Measurements from ENCODE around the gene TPMT.
"Not testable (repeated sequence)": the region's sequence is repeated elsewhere in the genome, so short reads cannot be mapped to it uniquely, and the experiment has no call there.

Gene TPMT

DNA sequence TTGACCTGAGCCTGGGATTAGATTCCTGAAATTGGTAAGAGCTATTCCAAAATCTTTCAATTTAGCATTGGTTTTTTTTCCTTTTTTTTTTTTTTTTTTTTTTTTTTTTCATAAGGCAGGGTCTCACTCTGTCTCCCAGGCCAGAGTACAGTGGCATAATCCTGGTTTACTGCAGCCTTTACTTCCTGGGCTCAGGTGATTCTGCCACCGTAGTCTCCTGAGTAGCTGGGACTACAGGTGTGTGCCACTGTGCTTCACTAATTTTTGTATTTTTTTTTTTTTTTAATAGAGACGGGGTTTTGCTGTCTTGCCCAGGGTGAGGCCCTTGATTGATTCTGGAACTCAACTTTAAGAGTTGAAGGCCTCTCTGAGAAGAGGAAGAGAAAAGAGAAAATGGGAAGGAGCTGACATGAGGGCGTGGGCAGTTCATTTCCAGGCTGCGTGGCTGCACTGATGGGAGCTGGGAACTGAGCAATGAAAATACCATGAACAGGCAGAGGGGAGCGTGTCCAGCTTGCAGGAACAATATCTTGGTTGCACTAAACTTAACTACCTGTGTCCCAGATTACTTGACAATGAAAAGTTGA, 25.0 kb upstream of the TPMT start:
- Histone ChIP-seq H3K27ac (ENCODE audit: low read length) (no peak overlapping the region), H3K4me1 (ENCODE audit: insufficient read depth, low read length) (no peaks in the 10 kb centered on the region), H2AFZ (ENCODE audit: low read depth, low read length) (no peak overlapping the region), H3K79me2 (ENCODE audit: insufficient read depth, low read length) (no peaks in the 10 kb centered on the region), H3K36me3 (ENCODE audit: insufficient read depth, low read length) (no peaks in the 10 kb centered on the region), H3K9me3 (ENCODE audit: insufficient read depth, low read length, severe bottlenecking) (no peaks in the 10 kb centered on the region), H3K9ac (ENCODE audit: low read depth, low read length) (no peak overlapping the region), H3K4me2 (ENCODE audit: insufficient read depth, low read length) (no peak overlapping the region), H3K4me3 (ENCODE audit: low read depth in 1 of 2, low read length in 2 of 2) (no peak overlapping the region), H4K20me1 (ENCODE audit: insufficient read depth, low read length) (no peaks in the 10 kb centered on the region), H3K27me3 (ENCODE audit: insufficient read depth, low read length, poor library complexity) (no peaks in the 10 kb centered on the region)
- DNase-seq (no peak), ATAC-seq (ENCODE audit: insufficient read depth, low read depth) (no peak)
- no peak for TF ChIP-seq EZH2 (IDR thresholded peaks at IDR 0.05; ENCODE audit: borderline replicate concordance, low read depth, low read length, severe bottlenecking)
- TF ChIP-seq, protein P1, sequence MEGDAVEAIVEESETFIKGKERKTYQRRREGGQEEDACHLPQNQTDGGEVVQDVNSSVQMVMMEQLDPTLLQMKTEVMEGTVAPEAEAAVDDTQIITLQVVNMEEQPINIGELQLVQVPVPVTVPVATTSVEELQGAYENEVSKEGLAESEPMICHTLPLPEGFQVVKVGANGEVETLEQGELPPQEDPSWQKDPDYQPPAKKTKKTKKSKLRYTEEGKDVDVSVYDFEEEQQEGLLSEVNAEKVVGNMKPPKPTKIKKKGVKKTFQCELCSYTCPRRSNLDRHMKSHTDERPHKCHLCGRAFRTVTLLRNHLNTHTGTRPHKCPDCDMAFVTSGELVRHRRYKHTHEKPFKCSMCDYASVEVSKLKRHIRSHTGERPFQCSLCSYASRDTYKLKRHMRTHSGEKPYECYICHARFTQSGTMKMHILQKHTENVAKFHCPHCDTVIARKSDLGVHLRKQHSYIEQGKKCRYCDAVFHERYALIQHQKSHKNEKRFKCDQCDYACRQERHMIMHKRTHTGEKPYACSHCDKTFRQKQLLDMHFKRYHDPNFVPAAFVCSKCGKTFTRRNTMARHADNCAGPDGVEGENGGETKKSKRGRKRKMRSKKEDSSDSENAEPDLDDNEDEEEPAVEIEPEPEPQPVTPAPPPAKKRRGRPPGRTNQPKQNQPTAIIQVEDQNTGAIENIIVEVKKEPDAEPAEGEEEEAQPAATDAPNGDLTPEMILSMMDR (IDR thresholded peaks at IDR 0.05; ENCODE audit: borderline replicate concordance, extremely low read depth, low read length, poor library complexity, severe bottlenecking) = no peak

DNA sequence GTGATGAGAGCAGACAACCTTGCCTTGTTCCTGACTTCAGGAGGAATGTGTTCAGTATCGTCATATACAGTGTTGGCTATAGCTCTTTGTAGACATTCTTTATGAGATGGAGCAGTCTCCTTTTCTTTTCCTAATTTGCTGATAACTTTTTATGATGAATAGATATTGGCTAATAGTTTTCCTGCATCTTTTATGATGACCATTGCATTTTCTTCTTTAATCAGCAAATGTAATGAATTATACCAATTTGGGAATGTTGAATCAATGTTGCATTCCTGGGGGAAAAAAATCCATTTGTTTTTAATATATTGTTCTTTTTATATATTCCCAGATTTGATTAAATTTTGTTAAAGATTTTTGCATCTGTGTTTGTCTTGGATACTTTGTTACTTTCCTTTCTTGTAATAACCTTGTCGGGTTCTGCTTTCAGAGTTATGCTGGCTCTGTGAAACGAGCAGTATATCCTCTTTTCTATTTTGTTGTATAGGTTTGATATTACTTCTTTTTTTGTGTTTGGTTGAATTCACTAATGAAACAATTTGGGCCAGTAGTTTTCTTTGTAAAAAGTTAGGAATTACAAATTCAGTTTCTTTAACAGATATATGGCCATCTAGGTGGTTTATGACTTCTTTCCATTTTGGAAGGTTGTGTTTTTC, 24.2 kb upstream of the TPMT start:
- Histone ChIP-seq H2AFZ (ENCODE audit: low read depth, low read length) (no peak overlapping the region), H3K27ac (ENCODE audit: low read length) (no peak overlapping the region), H3K79me2 (ENCODE audit: insufficient read depth, low read length) (no peaks in the 10 kb centered on the region), H3K27me3 (ENCODE audit: insufficient read depth, low read length, poor library complexity) (no peaks in the 10 kb centered on the region), H3K9ac (ENCODE audit: low read depth, low read length) (no peak overlapping the region), H3K36me3 (ENCODE audit: insufficient read depth, low read length) (peaks cover 5% of the 10 kb centered on the region; the same call in 1 of the 2 replicates), H3K4me3 (ENCODE audit: low read depth in 1 of 2, low read length in 2 of 2) (no peak overlapping the region), H4K20me1 (ENCODE audit: insufficient read depth, low read length) (no peaks in the 10 kb centered on the region), H3K4me2 (ENCODE audit: insufficient read depth, low read length) (no peak overlapping the region), H3K9me3 (ENCODE audit: insufficient read depth, low read length, severe bottlenecking) (no peaks in the 10 kb centered on the region), H3K4me1 (ENCODE audit: insufficient read depth, low read length) (no peaks in the 10 kb centered on the region)
- TF ChIP-seq EZH2 (IDR thresholded peaks at IDR 0.05; ENCODE audit: borderline replicate concordance, low read depth, low read length, severe bottlenecking) = no peak
- TF ChIP-seq, protein P1 (IDR thresholded peaks at IDR 0.05; ENCODE audit: borderline replicate concordance, extremely low read depth, low read length, poor library complexity, severe bottlenecking) = no peak
- ATAC-seq (ENCODE audit: insufficient read depth, low read depth) = no peak
- DNase-seq = no peak

DNA sequence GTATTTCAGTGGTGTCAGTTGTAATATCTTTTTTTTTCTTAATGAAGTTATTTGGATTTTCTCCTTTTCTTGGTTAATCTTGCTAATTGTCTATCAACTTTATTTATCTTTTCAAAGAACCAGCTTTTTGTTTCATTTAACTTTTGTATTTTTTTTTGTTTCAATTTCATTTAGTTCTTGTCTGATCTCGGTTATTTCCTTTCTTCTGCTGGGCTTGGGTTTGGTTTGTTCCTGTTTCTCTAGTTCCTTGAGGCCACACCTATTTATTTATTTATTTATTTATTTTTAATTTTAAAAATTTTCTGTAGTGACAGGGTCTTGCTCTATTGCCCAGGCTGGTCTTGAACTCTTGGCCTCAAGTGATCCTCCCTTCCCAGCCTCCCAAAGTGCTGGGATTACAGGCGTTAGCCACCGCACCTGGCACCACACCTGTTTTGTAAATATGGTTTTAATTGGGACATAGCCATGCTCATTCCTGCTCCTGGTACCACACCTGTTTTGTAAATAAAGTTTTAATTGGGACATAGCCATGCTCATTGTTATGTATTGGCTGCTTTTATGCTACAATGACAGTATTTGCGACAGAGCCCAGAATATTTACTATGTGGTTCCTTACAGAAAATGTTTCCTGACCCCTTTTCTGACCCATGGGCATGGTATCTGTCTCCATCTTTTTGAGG, 22.5 kb upstream of the TPMT start:
- Histone ChIP-seq H3K9ac (ENCODE audit: low read depth, low read length) (no peak overlapping the region), H3K4me1 (ENCODE audit: insufficient read depth, low read length) (no peaks in the 10 kb centered on the region), H3K27me3 (ENCODE audit: insufficient read depth, low read length, poor library complexity) (no peaks in the 10 kb centered on the region), H3K79me2 (ENCODE audit: insufficient read depth, low read length) (no peaks in the 10 kb centered on the region), H3K4me2 (ENCODE audit: insufficient read depth, low read length) (no peak overlapping the region), H3K9me3 (ENCODE audit: insufficient read depth, low read length, severe bottlenecking) (no peaks in the 10 kb centered on the region), H4K20me1 (ENCODE audit: insufficient read depth, low read length) (no peaks in the 10 kb centered on the region), H3K4me3 (ENCODE audit: low read depth in 1 of 2, low read length in 2 of 2) (no peak overlapping the region), H2AFZ (ENCODE audit: low read depth, low read length) (no peak overlapping the region), H3K27ac (ENCODE audit: low read length) (no peak overlapping the region), H3K36me3 (ENCODE audit: insufficient read depth, low read length) (peaks cover 5% of the 10 kb centered on the region; the same call in 1 of the 2 replicates)
- DNase-seq (no peak), ATAC-seq (ENCODE audit: insufficient read depth, low read depth) (no peak)
- TF ChIP-seq, protein P1 (IDR thresholded peaks at IDR 0.05; ENCODE audit: borderline replicate concordance, extremely low read depth, low read length, poor library complexity, severe bottlenecking) = no peak
- no peak for TF ChIP-seq EZH2 (IDR thresholded peaks at IDR 0.05; ENCODE audit: borderline replicate concordance, low read depth, low read length, severe bottlenecking)

DNA sequence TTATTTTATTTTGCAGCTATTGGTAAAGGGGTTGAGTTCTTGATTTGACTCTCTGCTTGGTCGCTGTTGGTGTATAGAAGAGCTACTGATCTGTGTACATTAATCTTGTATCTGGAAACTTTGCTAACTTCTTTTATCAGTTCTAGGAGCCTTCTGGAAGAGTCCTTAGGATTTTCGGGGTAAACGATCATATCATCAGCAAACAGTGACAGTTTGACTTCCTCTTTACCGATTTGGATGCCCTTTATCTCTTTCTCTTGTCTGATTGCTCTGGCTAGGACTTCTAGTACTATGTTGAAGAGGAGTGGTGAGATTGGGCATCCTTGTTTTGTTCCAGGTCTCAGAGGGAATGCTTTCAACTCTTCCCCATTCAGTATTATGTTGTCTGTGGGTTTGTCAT, 21.3 kb upstream of the TPMT start:
- H3K36me3 ChIP-seq (ENCODE audit: insufficient read depth, low read length); H3K27me3 ChIP-seq (ENCODE audit: insufficient read depth, low read length, poor library complexity); H3K4me2 ChIP-seq (ENCODE audit: insufficient read depth, low read length); H2AFZ ChIP-seq (ENCODE audit: low read depth, low read length); DNase-seq; H3K79me2 ChIP-seq (ENCODE audit: insufficient read depth, low read length); H3K27ac ChIP-seq (ENCODE audit: low read length); H3K4me1 ChIP-seq (ENCODE audit: insufficient read depth, low read length); H4K20me1 ChIP-seq (ENCODE audit: insufficient read depth, low read length); H3K9me3 ChIP-seq (ENCODE audit: insufficient read depth, low read length, severe bottlenecking); ATAC-seq (ENCODE audit: insufficient read depth, low read depth); H3K4me3 ChIP-seq (ENCODE audit: low read depth in 1 of 2, low read length in 2 of 2); H3K9ac ChIP-seq (ENCODE audit: low read depth, low read length): not testable (repeated sequence)

All from DND-41 (cell line).